Measurements from ENCODE around the gene PIEZO1.

PIEZO1 gene

DNA sequence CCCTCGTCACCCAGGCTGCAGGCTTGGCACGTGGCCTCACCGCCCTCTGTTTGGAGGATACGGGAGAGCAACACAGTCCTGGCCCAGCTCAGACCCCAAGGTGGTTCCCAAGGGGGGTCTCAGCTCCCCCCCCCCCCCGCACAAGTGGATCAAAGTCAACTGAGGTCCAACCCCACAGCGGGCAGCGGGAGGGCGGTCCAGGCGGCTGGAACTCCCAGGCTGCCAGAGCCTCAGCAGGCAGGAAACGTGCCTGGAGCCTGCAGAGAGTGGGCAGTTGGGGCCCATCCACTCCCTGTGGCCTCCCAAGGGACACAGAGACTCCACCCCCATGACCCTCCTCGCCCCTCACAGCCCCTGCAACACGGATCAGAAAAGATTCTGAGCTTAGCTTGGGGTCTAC is 36.7 kb downstream of the PIEZO1 start:
- DNase-seq, result no peak

- no peak for DNase-seq
These were observed 37.3 kb downstream of the PIEZO1 start for GRCh38 chr16:88747588-88748301.

GRCh38 chr16:88746506-88746905 is 38.5 kb downstream of the PIEZO1 start:
- DNase-seq, result no peak

GRCh38 chr16:88744577-88745521 is 40.2 kb downstream of the PIEZO1 start:
- DNase-seq, result no peak

GRCh38 chr16:88743693-88744576 is 41.1 kb downstream of the PIEZO1 start:
- no peak for DNase-seq

DNA sequence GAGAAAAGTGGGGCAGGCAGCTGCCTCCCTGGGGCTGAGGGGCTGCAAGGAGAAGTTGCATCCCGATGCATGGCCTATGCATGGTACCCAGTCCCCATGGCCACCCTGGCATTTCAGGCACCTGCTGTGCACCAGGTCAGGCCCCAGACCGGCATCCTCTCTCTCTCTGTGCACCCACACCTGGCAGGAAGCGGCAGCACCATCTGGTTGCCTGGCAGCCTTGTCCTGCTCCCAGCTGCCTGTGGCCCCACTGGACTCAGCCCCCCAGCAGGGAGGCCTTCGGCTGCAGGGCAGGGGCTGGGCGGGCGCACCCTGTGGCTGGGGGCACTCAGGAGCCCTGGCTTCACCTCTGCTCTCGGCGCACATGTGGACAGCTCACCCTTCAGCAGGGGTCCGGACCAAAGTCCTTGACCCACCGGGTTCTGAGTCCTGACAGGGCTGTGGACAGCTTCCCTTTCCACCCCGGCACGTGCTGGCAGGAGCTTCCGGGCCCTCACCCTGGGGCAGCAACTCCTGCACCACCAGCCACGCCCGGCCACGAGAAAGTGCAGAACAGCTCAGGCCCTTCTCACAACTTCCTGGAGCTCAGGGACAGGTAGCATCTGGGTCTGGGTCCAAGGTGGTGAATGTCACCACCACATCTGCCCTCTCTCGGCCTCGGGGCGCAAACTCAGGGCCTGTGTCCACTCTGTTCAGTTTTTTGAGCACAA is 42.0 kb downstream of the PIEZO1 start:
- DNase-seq, result no peak

DNA sequence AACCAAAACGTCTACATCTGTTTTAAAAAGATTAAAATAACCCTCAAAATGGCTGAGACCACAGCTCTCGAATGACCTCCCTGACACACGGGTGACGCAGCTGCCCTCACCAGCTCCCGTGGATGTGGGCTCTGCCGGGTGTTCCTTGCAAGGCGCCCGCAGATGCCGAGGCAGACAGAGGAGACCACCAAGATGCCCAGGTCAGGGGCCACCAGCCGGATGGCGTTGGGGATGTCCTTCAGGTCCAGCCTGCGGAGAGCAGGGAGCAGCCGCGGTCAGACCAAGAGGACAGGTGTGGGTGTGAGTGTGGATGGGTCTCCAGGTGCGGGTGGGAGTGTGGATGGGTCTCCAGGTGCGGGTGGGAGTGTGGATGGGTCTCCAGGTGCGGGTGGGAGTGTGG is 43.7 kb downstream of the PIEZO1 start:
- no peak for DNase-seq

GRCh38 chr16:88740727-88741055 is 44.3 kb downstream of the PIEZO1 start:
- DNase-seq, result no peak

DNA sequence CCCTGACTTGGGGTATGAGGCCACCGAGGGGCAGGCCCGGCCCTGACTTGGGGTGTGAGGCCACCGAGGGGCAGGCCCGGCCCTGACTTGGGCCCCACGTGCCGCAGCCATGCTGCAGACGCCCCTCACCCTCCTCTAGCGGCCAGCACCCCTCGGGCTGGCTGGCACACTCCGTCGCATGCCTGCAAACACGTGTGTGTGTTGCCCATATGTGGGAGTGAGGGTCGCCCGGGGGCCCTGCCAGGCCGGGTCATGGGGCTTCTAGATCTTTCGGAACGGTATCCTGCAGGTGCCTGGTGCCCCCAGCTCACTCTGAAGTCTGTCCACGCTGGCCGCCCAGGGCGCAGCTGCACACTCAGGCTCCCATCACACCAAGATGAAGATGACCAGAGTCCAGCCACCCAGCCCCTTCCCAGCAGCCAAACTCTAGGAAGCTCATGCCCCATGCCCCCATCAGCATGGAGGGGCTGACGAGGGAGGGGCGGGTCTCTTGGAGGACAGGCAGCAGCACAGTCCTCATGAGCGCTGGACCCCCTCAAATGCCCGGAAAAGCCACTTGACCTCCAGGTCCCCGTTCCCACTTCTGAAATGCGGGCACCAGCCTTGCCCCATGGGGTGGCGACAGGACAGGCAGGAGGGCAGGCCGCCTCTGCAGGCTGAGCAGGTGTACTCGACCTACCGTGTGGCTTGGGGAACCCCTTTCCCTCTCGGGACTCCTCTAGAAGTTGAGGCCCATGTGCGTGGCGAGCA is 44.9 kb downstream of the PIEZO1 start:
- DNase-seq, result no peak

GRCh38 chr16:88739139-88739976 is 45.7 kb downstream of the PIEZO1 start:
- no peak for DNase-seq

DNA sequence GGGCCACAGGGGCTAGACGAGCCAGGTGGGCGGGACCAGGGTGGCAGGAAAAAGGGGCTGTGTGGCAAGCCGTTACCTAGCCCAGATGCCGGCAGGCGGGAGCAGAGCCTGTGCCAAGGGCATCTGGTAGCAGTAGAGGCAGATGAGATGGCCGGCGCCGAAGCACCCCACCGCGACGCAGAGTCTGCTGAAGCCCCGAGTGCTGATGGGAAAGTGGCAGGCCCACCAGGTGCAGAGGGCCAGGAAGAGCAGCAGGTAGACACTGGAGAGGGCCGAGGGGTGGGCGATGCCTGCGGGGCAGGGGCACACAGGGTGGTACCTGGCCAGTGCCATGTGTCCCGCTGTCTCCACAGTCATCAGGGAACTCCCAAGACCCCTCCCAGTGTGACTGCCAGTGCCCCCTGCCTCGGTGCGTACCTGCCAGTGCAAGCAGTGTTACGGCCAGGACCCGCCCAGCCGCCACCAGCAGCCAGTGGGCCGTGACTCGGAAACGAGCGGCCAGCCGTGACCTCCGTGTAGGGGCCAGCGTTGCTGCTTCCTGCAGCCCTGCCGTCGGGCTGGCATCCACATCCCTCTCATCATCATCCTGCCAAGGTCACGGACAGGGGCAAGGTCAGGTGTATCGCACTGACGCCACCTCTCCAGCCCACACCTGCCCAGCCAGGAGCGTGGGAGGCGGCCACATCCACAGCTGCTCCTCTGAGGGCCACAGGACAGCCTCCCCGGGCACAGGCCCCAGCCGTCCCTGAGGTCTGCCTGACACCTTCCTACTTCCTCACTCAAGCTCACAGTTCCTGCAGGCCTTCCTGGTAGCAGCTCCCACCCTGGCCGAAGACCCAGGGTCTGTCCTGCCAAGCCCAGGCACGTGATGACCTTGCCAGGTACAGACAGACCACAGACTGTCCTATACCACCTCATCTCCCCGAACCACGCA is 46.6 kb downstream of the PIEZO1 start:
- no peak for DNase-seq

GRCh38 chr16:88737298-88738150 is 47.5 kb downstream of the PIEZO1 start:
- DNase-seq, result peak; percentile 82

GRCh38 chr16:88736496-88736895 is 48.5 kb downstream of the PIEZO1 start:
- no peak for DNase-seq

DNA sequence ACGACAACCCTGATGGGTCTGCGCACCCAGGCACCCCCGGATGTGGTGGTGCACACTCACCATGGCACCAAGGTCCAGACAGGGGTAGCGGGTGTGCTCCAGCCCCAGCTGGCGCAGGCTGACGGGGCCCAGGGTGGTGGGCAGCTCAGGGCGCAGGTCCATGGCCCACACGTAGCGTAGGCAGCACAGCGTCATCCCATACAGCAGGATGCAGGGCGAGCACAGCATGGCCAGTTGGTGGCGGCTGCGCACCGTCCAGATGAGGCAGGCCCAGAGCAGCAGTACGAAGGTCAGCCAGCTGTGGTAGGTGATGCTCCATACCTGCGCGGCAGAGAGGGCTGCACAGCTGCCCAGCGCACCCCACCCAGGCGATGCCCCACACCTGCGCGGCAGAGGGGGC is 48.9 kb downstream of the PIEZO1 start:
- no peak for DNase-seq

DNA sequence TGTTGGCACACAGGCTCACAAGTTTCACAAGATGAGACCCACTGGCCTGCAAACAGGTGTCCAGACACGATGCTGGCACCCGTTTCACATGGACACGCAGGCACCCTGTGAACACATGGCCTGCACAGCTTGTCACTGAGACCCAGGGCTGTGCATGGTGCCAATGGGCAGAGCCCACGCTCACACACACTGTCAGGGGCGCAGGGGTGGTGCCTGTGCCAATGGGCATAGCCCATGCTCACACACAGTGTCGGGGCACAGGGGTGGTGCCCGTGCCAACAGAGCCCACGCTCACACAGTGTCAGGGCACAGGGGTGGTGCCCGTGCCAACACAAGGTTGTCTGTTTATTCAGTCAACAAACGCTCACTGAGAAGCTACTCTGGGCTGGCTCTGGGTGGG is 49.4 kb downstream of the PIEZO1 start:
- no peak for DNase-seq

DNA sequence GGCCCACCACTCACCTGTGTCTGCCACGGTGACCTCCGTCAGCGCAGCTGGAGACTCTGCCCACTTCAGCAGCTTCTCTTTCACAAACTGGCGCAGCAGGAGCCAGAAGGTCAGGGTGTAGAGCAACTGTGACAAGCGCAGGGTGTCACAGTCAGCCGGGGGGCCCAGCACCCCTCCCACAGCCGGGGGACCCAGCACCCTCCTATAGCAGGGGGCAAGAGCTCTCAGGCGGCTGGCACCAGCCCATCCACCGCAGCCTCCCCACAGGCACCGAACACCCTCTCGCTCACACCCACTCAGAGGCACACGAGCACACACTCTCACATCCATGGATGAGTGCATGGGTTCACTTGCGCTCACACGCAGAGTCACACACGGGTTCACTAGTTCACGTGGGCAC is 49.9 kb downstream of the PIEZO1 start:
- DNase-seq, result no peak

DNA sequence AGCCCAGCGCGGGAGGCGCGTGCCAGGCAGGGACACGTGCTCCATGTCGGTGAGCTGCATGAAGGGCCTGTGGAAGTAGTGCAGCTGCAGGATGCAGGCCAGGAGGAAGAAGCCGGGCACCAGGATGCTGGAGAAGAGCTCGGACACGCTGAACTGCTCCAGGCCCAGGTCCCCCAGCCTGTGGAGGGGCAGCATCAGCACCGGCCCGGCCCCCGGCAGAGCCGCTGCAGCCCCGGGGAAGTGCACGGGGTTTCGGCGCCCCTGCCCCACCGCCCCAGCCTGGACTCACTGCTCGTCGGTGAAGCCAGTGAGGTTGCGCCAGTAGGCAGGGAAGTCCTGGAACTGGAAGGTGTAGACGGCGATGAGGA is 50.7 kb downstream of the PIEZO1 start:
- DNase-seq, result no peak

GRCh38 chr16:88733630-88734360 is 51.2 kb downstream of the PIEZO1 start:
- no peak for DNase-seq
